ENCODE results near the gene PGC. TPM values are rescaled to one million over a fixed set of nuclear protein-coding genes. Genes with fewer than 3 reads are reported as not detected.

PGC gene
- total and polyA plus RNA-seq, 9 of the 15 experiments (the other 6 are each of a cell fraction or from before 2014, with no cell fraction given), result 0.17 to 0.40 TPM; not detected in 7

- Histone ChIP-seq H3K27me3 (ENCODE audit: control insufficient read depth in 2 of 2, insufficient read depth in 2 of 2, low read length in 2 of 2) (peaks cover 2 to 53% of the 10 kb centered on the region in 2 experiments; a peak in 4 of 5 replicates), H3K79me2 (ENCODE audit: control insufficient read depth, insufficient read depth, low read length) (no peaks in the 10 kb centered on the region), H3K27ac (ENCODE audit: extremely low read depth, low read depth, low read length) (no peak overlapping the region), H3K9me1 (ENCODE audit: control insufficient read depth, insufficient read depth, low read length) (no peaks in the 10 kb centered on the region), H3K36me3 (ENCODE audit: control insufficient read depth, insufficient read depth, low read length) (no peaks in the 10 kb centered on the region), H3K4me3 (no peak overlapping the region), H4K20me1 (replicated peaks; ENCODE audit: control insufficient read depth, insufficient read depth, low read length) (peaks cover 15% of the 10 kb centered on the region; the same call in 1 of the 2 replicates), H3K9ac (ENCODE audit: insufficient read depth in 1 of 2, low read depth in 2 of 2, low read length in 2 of 2) (no peak overlapping the region), H3K4me1 (replicated peaks in 1 of 2; ENCODE audit: control insufficient read depth in 2 of 2, insufficient read depth in 2 of 2, low read length in 2 of 2) (peaks cover 0 to 17% of the 10 kb centered on the region in 2 experiments; a peak in 2 of 5 replicates), H3K9me3 (replicated peaks; ENCODE audit: control insufficient read depth, insufficient read depth, low read depth, low read length) (no peaks in the 10 kb centered on the region), H3K4me2 (ENCODE audit: insufficient read depth, low read length) (no peak overlapping the region), H2AFZ (ENCODE audit: low read depth, low read length) (no peak overlapping the region)
- TF ChIP-seq CEBPG (CRISPR knock-in tag; IDR thresholded peaks at IDR 0.05), result no peak; the same call in 1 of the 2 replicates
- TF ChIP-seq CEBPG (tag; conservative IDR thresholded peaks at IDR 0.05 in 1 of 2, IDR thresholded peaks at IDR 0.05 in 1 of 2), result peak; percentile 59 to 68
- peak; percentile 77 for TF ChIP-seq CEBPB (tag; IDR thresholded peaks at IDR 0.05)
- TF ChIP-seq ILK (tag; IDR thresholded peaks at IDR 0.05; ENCODE audit: borderline replicate concordance, low read depth), result no peak
- intact Hi-C loops (cut with micrococcal nuclease), result no loop called here
- ChIA-PET CTCF (ENCODE audit: low intra/inter-chr PET ratio) (no interaction called here), POLR2A (interaction anchor here (1.0 to 2.0 kb wide), 2 partner anchors 11 to 57 kb away, joined by 3 to 6 read pairs; no protein-coding TSS in a partner anchor)
- no TSS peak for BruUV-seq (replicated peaks)
- in situ Hi-C loops (cut with MboI), result no loop called here
- 5% methylated on average over 10 of the region's 10 CpGs for WGBS (ENCODE audit: insufficient coverage, low coverage, missing lambda C conversion rate)
- ATAC-seq (no peak), DNase-seq (ENCODE audit: extremely low read depth in 1 of 4, low spot score in 3 of 4) (no peak), FAIRE-seq (no peak)
These were observed 34.5 kb downstream of the PGC start for GRCh38 chr6:41712651-41713103.
